GM10248 (cell line): ENCODE results near the gene DGKD.

Experiments used
- CTCF ChIA-PET: fragments of 300-600 bp; sonication (Branson Sonifier 250); formaldehyde crosslinking; extraction: SDS; loops from one replicate; lab custom pipeline; 2021; ENCODE audit warnings: antibody characterized with exemption; lab: Yijun Ruan, JAX
- POLR2A ChIA-PET: fragments of 350-650 bp; sonication (Branson Sonifier 250); formaldehyde crosslinking; extraction: SDS; loops from one replicate; lab custom pipeline; 2020; ENCODE audit warnings: antibody characterized with exemption; lab: Yijun Ruan, JAX
- DNase-seq: peaks from one replicate; pipeline ENCODE4 v3.0.0; 2012; ENCODE audit errors: extremely low spot score
- TF ChIP-seq, protein P1 (sequence below): IDR thresholded peaks from 2 replicates; pipeline ENCODE4 v1.5.1; 2012; ENCODE audit warnings: mild to moderate bottlenecking, low read depth; ENCODE audit errors: extremely low read depth, missing control alignments, control extremely low read depth

DGKD gene

DNA sequence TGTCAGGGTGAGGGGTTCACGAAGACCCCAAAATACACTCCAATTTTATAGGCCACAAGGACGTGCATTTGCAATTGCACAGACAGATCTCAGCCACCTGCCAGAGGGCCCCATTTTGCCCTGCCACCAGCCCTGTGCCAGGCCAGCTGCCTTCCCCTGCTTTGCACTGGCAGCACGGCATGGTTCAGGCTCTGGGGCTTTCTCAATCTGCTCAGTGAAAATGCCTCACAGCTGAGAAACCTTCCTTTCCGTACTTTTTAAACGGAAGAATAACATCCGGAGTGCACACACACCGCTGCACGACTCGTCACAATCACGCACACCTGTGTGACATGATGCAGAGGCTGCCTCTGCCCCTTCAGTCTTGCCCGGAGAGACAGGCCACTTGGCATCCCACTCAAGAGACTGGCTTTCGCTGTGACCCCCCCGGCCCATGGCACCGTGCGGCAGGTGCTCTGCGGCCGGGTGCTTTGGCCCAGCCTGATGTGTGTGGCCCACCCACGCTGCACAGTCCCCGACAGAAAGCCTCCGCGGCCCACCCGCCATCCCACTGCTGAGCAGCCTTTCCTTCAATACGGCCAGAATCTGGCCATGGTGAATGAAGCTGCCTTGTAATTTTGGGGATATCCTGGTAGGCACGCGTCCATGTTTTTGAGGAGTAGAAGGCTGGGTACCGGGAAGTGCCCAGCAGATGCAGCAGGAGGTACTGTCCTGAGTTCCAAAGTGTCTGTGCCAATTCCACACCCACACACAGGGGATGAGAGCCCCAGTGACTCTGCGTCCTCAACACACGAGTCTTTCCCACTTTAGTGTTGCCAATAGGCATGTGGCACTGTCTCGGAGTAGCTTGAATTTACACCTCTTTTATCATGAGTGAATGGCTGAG is 123.5 kb downstream of the DGKD start:
- CTCF ChIA-PET = interaction anchor here (1.0 kb wide), 1 partner anchor 20 kb away, joined by 3 read pairs; no protein-coding TSS in a partner anchor

DNA sequence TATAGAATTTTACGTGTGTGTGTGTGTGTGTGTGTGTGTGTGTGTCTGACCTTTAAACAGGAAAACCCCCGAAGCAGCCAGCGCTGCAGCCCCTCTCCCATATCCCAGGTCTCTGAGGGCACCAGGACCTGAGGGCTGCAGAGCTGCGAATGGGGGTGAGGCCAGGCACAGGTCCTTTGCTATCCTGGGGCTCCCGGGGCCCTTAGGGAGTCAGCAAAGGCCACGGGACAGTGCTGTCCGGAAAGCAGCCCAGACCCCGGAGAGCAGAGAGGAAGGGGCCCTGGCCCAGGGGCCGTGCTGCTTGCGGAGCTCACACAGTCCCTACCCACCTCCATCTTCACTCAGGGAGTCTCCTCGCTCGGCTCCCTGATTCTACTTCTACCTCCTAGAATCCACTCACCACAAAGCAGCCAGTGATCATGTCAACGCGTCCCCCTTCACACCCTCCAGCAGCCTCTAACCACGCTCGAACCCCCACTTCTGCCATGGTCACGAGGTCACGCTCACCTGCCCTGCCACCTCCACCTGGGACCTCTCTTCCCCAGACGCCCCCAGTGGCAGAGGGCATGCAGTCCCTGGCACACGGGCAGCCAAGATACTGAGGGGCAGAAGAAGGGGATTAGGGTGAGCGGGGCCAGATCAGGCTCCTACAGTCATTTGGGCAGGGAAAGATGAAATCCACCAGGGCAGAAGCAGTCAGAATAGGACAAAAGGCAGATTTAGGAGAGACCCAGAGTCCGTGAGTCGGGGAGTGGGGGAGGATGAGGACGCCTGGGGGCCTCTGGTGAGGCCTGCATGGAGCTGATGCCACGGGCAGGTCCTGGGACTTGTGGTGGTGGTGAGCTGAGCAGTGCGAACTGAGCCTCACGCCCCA is 125.6 kb downstream of the DGKD start:
- no peak for DNase-seq
- ChIA-PET CTCF (interaction anchor here (2.2 kb wide), 1 partner anchor 231 kb away, joined by 5 read pairs; no protein-coding TSS in a partner anchor), POLR2A (no interaction called here)
- TF ChIP-seq, protein P1, sequence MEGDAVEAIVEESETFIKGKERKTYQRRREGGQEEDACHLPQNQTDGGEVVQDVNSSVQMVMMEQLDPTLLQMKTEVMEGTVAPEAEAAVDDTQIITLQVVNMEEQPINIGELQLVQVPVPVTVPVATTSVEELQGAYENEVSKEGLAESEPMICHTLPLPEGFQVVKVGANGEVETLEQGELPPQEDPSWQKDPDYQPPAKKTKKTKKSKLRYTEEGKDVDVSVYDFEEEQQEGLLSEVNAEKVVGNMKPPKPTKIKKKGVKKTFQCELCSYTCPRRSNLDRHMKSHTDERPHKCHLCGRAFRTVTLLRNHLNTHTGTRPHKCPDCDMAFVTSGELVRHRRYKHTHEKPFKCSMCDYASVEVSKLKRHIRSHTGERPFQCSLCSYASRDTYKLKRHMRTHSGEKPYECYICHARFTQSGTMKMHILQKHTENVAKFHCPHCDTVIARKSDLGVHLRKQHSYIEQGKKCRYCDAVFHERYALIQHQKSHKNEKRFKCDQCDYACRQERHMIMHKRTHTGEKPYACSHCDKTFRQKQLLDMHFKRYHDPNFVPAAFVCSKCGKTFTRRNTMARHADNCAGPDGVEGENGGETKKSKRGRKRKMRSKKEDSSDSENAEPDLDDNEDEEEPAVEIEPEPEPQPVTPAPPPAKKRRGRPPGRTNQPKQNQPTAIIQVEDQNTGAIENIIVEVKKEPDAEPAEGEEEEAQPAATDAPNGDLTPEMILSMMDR = no peak

More for the DNA sequence above, 123.5 kb downstream of the DGKD start:
- no peak for DNase-seq
- POLR2A ChIA-PET = no interaction called here
- TF ChIP-seq, protein P1 = no peak

DNA sequence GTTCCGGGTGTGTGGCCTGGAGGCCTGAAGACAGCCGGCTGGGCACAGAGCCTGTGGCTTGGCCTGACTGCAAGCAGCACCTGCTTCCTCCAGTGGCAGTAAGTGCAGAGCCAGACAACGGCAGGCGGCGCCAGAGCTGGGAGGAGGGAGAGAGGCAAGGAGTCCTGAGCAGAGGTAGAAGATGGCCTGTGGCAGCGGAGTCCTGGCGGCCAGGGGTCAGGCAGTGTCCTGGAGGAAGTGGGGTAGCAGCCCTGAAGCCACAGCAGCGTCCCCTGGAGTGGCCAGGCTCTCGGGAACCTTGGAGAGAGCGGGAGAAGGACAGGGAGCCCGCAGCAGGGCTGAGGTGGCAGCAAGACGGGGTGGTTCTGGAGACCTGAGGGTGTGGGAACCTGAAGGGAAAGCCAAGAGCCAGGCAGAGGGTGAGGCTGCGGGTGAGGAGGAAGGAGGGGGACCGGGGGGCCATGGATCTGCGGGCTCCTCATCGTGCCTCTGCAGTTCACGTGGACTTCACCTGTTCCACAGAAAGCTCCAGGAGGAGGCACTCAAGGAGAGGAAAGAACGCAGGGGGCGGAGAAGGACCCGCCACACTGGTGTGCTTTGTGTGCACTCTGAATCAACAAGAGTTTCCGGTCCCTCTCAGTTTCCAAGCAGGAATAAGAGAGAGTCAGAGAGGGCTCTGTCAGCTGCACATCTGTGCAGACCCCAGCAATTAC is 126.4 kb downstream of the DGKD start:
- POLR2A ChIA-PET = no interaction called here
- TF ChIP-seq, protein P1 = no peak
- DNase-seq = no peak
- CTCF ChIA-PET = interaction anchor here (2.2 kb wide), 1 partner anchor 230 kb away, joined by 5 read pairs; no protein-coding TSS in a partner anchor

DNA sequence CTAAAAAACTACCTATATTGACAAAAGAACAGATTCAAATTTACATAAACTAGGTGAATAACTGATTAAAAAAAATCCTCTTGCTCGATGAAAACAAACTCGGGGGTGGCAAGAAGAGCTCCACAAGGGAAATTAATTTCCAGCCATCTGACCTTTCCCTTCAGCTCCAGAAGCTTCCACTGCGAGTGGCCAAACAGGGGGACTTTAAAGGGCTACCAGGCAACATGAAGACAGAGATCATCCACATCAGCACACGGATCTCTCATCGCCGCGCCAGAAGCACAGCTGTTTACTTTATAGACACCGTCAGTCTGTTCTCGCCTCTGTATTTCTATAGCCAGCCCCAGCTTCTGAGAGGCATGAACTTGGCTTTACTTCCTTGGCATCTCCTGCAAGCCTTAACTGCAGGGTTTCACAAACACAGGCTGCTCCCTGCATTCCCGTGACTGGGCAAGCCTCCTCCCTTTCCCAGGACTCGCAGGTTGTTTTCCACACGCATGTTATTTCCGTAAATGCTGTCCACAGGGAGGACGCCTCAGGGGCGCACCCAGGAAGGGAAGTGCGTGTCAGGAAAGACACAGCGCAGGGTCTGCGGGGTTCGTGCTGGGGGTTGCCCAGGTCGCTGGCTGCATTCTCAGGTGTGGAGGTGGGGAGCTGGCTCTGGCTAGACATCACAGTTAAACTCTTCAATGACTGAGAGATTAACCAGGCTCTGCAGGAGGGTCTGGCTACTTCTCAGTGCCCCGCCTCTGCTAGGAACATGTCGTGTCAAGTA is 127.3 kb downstream of the DGKD start:
- CTCF ChIA-PET = interaction anchor here (2.2 kb wide), 1 partner anchor 229 kb away, joined by 5 read pairs; no protein-coding TSS in a partner anchor

DNA sequence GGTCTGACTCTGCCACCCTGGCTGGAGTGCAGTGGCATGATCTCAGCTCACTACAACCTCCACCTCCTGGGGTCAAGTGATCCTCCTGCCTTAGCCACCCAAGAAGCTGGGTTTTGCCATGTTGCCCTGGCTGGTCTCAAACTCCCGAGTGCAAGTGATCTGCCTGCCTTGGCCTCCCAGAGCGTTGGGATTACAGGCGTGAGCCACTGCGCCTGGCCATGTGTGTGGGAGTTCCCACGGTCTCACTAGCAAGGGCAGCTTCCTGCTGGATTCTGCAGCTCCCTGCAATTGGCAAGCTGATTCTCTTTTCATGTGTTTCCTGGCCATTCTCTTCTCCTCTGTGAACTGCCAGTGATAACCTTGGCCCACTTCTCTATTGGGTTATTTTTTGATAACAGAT is 128.3 kb downstream of the DGKD start:
- ChIA-PET POLR2A (no interaction called here), CTCF (no interaction called here)
- DNase-seq = no peak
- TF ChIP-seq, protein P1 = no peak

More for the DNA sequence above, 127.3 kb downstream of the DGKD start:
- DNase-seq = no peak
- TF ChIP-seq, protein P1 = no peak
- POLR2A ChIA-PET = no interaction called here
